Stimulated activated effector memory CD8-positive, alpha-beta T cell treated with anti-CD3 and anti-CD28 coated beads, Interleukin-12 subunit alpha, Interleukin-12 subunit beta, amount 100 ng/mL, for 72 hours (primary cell): ENCODE data around the gene TP63.

Experiments
- ATAC-seq: fragments of 150-1000 bp; cut with Tn5 transposase; 2 replicates; pipeline ENCODE4 v1.10.0; 2021
- DNase-seq, 2 donors: peaks; one replicate each; pipeline ENCODE4 v3.0.0; 2021 to 2022; ENCODE audit warnings: low spot score in 2 of 2
- H3K27ac Mint-ChIP-seq: one replicate; pipeline ENCODE4 v1.8.0; 2022; ENCODE audit warnings: mild to moderate bottlenecking, mixed read lengths
- H3K36me3 Mint-ChIP-seq: one replicate; pipeline ENCODE4 v1.8.0; 2022; ENCODE audit warnings: mild to moderate bottlenecking, mixed read lengths
- H3K4me1 Mint-ChIP-seq: one replicate; pipeline ENCODE4 v1.8.0; 2022; ENCODE audit warnings: mixed read lengths
- H3K4me3 Mint-ChIP-seq: one replicate; pipeline ENCODE4 v1.8.0; 2022; ENCODE audit warnings: mild to moderate bottlenecking, mixed read lengths
- H3K9me3 Mint-ChIP-seq: one replicate; pipeline ENCODE4 v1.8.0; 2022; ENCODE audit warnings: mixed read lengths

TP63 gene

DNA sequence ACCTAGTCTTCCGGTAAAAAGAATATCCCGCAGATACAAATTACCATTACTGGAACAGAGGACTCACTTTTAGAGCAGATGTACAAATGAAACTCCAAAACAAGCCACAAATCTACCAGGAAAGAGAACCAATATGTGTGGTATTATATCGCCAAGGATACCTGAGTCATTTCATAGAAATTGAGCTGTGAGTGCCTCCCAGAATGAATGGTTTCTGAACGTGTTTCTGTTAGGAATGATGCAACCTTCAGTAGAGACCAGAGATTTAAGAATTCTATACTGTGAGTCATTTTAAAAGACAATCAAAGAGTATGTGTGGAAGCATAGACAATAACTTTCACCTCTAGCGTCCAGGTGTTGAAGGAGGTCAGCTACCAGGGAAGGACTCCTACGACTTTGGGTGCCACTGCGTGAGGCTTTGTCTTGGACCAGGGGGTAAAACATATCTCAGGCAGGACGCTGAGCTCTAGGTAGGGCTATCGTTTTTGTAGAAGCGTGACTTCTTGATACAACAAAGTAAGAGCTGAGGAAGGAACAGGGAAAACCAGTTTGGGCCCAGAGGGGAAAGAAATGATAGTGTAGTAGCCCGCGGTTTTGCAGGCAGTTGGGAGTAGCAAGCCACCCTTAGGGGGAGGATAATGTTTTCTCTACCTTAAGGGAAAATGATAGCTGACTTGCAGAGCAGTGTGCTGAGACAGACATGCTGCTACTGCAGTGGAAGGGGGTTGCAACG, 210.4 kb downstream of the TP63 start:
- Mint-ChIP-seq H3K27ac (no peak overlapping the region), H3K4me1 (peaks cover 10% of the 10 kb centered on the region), H3K9me3 (no peaks in the 10 kb centered on the region), H3K36me3 (no peaks in the 10 kb centered on the region), H3K4me3 (no peak overlapping the region)
- ATAC-seq: peak; percentile 88
- no peak for DNase-seq

DNA sequence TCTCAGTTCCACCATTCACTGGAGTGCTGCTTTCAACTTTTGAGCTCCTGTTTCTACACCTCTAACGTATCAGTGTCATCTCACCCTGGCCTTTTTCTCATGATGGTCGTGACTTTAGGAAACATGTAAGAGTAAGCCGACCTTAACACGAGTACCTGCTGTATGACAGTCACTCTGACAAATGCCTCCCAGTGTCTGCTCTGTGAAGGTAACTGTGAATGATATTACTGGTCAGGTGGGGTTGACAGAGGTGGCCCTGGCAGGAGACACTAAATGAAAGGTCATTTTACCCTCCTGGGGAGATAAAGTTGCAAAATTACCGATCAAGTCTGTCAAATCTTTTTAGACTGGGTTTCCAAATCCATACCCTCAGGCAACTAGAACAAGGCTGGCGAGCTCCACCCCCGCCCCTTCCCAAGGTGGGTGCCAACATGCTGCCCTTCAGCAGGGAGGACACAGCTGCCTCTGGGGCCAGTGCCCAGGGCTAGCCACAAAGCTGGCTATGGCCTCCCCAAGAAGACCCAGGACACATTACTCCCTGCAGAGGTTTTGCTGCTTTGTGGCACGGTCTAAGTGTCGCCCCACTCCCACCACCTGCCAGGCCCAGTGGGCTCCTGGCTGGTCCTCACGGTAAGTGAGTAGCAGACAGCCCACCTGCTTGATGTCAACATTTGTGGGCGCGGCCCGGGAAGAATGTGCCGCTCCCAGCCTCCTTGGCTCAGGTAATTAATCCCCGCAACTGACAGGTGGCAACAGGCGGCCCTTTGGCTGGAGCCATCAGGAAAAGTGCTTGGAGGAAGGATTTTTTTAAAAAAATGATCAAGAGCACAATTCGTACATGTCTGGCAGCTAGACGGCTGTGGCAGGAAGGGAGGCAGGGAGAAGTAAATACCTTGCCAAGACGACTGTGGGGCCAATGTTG, 211.8 kb downstream of the TP63 start:
- Mint-ChIP-seq H3K27ac (no peak overlapping the region), H3K4me3 (no peak overlapping the region), H3K9me3 (no peaks in the 10 kb centered on the region), H3K4me1 (peaks cover 10% of the 10 kb centered on the region), H3K36me3 (no peaks in the 10 kb centered on the region)
- ATAC-seq (no peak), DNase-seq (no peak)

DNA sequence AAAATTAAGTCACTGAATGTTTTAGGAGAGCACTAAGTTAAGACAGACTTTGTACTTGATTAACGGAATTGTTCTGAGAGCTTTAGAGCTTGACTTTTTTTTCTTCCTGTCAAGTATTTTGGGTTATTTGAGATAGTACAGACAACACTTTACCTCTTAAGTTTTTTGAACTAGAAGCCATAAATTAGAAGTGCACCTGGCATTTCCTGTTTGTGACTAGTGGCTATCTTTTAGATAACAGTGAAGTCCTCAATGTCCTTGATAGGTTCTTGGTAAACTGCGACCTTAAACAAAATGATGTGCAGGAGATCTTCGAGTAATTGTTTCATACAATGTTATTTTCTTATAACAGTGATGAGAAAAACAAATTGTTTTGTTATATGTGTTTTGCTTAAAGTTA, 213.9 kb downstream of the TP63 start:
- no peaks in the 10 kb centered on the region for H3K36me3 Mint-ChIP-seq
- H3K4me3 Mint-ChIP-seq: no peak overlapping the region
- no peak overlapping the region for H3K27ac Mint-ChIP-seq
- ATAC-seq (no peak), DNase-seq (no peak)
- no peaks in the 10 kb centered on the region for H3K9me3 Mint-ChIP-seq
- H3K4me1 Mint-ChIP-seq: peaks cover 10% of the 10 kb centered on the region

DNA sequence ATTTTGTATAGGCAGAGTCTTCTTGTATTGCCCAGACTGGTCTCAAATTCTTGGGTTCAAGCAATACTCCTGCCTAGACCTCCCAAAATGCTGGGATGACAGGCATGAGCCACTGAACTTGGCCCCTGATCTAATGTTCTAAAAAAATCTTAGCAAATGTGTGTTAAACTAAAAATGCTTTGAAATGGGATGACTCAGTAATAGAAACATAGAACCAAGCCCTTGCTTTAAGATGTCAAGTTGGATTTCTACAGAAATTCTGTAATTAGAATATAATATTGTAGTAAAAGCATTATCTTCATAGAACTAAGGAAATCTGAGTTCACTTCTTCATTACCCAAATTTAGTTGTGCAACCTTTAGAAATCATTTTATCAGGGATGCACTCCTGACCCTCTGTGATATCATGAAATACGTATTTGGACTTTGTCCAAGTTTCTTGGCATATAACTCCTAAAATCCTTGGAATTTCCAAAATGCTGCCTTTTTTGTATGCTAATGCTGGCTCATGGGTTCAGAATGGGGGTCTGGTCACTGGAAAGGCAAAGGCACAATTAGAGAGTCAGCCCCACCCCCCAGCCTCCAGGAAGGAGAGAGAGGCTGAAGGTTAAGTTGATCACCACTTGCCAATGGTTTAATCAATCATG, 217.3 kb downstream of the TP63 start:
- DNase-seq (no peak), ATAC-seq (no peak)
- no peaks in the 10 kb centered on the region for H3K36me3 Mint-ChIP-seq
- no peaks in the 10 kb centered on the region for H3K4me1 Mint-ChIP-seq
- no peaks in the 10 kb centered on the region for H3K9me3 Mint-ChIP-seq
- no peak overlapping the region for H3K4me3 Mint-ChIP-seq
- no peak overlapping the region for H3K27ac Mint-ChIP-seq

DNA sequence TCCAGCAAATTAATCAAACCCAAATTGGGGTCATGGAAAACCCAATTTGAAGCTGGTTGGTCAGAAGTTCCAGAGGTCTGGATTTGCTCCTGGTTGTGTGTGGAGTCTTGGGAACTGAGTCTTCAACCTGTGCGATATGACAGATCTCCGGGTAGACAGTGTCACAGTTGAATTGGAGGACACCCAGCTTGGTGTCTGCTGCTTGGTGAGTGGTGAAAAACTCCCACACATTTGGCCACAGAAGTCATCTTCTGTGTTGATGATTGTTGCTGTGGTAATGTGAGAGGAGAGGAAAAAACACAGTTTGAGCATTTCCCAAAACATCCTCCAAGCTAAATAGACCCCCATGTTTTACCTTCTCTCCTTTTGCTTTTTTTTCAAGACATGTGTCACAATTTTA, 218.1 kb downstream of the TP63 start:
- no peak for DNase-seq
- peak; percentile 54 for ATAC-seq
- no peak overlapping the region for H3K4me3 Mint-ChIP-seq
- no peaks in the 10 kb centered on the region for H3K9me3 Mint-ChIP-seq
- H3K27ac Mint-ChIP-seq: no peak overlapping the region
- H3K4me1 Mint-ChIP-seq: no peaks in the 10 kb centered on the region
- H3K36me3 Mint-ChIP-seq: no peaks in the 10 kb centered on the region

DNA sequence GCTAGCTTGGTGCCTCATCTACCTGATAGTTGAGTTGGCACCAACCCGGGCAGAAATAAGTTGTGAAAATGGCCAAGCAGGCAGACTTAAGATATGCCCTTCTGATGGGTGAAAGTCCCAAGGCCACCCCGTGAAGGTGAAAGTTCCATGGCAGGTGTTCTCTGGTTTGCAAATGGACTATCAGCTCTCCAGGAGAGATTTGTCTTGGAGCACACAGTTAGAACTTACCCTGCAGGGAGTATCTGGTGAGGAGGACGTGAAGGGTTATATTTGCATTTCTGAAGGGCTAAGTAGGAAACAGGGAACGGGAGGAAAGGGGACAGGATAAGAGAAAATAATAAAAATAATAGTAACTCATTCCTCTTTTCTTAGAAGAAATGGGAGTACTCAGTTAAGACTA, 220.5 kb downstream of the TP63 start:
- ATAC-seq (no peak), DNase-seq (no peak)
- H3K9me3 Mint-ChIP-seq: no peaks in the 10 kb centered on the region
- H3K4me1 Mint-ChIP-seq: no peaks in the 10 kb centered on the region
- no peak overlapping the region for H3K27ac Mint-ChIP-seq
- H3K4me3 Mint-ChIP-seq: no peak overlapping the region
- no peaks in the 10 kb centered on the region for H3K36me3 Mint-ChIP-seq

DNA sequence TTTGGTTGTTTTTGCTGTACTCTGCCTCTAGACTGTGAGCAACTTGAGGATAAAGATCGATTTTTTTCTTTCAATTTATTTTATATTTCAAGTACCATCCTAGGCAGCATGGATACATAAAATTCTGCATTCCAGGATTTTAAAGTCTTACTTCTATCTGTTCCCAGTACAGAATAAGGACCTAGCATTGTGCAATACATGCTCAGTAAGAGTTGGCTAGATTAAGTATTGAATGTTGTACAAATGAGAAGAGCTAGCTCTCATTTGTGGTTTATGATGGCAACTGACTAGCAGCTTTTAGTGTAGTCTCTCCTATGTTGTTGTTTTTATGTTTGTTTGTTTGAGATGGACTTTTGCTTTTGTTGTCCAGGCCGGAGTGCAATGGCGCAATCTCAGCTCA, 222.7 kb downstream of the TP63 start:
- Mint-ChIP-seq H3K36me3 (no peaks in the 10 kb centered on the region), H3K27ac (no peak overlapping the region), H3K4me1 (no peaks in the 10 kb centered on the region), H3K9me3 (no peaks in the 10 kb centered on the region), H3K4me3 (no peak overlapping the region)
- ATAC-seq (no peak), DNase-seq (no peak)

DNA sequence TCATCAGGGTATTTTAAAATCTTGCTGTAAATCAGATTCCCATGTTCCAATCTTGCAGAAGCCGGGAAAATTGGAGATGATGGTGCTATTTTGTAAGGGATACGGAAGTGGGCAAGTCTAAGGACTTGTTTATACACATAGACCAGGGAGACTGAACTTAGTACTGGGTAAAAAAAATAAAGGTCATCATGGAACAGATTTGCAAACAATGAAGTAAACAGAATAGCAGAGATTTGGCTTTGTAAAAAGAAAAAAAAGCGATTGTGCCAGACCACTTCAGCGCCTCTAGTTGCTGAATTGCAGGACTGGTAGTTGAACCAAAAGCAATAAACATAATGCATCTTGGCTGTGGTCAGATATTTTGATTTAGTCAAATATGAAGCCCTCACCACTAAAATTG, 229.1 kb downstream of the TP63 start:
- DNase-seq: no peak
- H3K4me3 Mint-ChIP-seq: no peak overlapping the region
- H3K36me3 Mint-ChIP-seq: no peaks in the 10 kb centered on the region
- no peak overlapping the region for H3K27ac Mint-ChIP-seq
- no peaks in the 10 kb centered on the region for H3K4me1 Mint-ChIP-seq
- ATAC-seq: no peak
- no peaks in the 10 kb centered on the region for H3K9me3 Mint-ChIP-seq

DNA sequence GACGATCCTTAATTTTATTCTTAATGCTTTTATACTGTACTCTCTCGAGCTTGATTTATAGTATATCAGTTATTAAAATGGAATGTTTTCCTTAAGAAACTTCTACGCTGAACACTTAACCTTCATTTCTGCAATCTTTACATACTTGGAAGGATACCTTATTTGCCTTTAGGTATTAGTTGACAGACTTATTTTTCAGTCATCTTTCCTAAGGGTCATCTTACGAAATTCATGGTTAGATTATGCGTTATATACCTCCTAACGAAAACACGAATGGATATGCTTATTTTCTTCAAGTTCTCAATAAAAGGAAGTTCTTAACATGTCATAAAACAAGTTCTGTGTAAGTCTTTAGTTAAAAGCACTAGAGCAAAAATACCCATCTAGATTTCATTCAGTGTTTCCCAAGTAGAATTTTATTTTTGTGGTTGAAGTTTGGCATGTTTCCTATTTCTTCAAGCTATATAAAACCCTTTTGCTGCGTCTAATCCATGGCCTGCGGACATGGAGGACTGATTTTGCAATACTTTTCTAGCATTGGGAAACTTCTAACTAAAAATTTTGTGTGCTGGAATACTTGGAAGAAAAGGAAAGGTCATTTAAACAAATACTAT, 231.3 kb downstream of the TP63 start:
- H3K4me3 Mint-ChIP-seq: no peak overlapping the region
- H3K4me1 Mint-ChIP-seq: no peaks in the 10 kb centered on the region
- ATAC-seq (no peak), DNase-seq (no peak)
- no peaks in the 10 kb centered on the region for H3K36me3 Mint-ChIP-seq
- H3K9me3 Mint-ChIP-seq: no peaks in the 10 kb centered on the region
- H3K27ac Mint-ChIP-seq: no peak overlapping the region

DNA sequence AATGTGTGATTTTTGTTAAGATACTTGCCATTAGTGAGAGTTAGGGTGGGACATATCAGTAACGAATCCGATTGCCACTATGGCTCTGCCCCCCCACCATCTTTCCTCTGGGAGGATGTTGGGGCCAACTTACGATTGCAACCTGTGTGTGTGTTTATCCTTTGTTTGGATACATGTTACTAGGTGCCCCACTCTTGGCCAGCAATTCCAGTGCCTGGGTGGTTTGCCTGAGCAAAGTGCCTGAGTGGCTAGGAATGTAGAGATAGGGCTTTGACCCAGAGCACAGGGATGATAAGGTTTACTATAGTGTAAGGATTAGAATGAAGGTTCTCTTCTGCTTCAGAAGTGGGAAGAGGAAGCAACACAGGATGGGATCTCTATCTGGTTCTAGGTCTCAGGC, 231.8 kb downstream of the TP63 start:
- ATAC-seq (no peak), DNase-seq (no peak)
- Mint-ChIP-seq H3K4me3 (no peak overlapping the region), H3K9me3 (no peaks in the 10 kb centered on the region), H3K4me1 (no peaks in the 10 kb centered on the region), H3K36me3 (no peaks in the 10 kb centered on the region), H3K27ac (no peak overlapping the region)

DNA sequence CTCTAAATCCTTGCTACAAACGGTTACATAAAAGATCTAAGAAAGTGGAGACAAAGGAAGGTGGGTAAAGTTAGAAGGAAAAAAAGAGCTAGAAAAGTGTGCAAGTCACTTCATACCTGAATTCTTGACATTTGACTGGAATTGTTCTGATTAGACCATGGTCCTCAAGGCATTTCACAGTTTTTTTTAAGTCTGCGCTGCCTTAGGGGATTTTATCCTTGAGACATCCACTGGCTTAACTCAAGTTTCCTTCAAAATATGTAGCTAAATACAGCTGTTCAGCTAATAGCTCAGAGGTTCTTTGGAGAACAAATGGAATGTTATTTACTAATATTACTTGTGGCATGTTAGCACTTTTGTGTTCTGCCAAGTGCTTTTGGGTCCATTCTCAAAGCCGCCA, 236.9 kb downstream of the TP63 start:
- no peak for ATAC-seq
- DNase-seq: no peak
- Mint-ChIP-seq H3K4me3 (no peak overlapping the region), H3K9me3 (no peaks in the 10 kb centered on the region), H3K4me1 (no peaks in the 10 kb centered on the region), H3K27ac (no peak overlapping the region), H3K36me3 (no peaks in the 10 kb centered on the region)

DNA sequence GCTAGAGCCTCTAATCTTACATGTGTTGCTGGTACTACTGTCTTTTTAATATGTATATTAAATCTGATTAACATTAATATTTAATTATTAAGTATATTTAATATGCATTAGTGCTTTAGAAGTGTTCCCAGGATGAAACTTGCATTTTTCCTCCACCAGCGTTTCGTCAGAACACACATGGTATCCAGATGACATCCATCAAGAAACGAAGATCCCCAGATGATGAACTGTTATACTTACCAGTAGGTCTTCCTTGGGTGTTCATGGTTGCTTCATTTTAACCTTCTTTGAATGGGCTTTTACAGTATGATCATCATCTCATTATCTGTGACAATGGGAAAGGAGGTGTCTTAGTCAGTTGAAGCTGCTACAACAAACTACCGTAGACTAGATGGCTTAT, 238.0 kb downstream of the TP63 start:
- Mint-ChIP-seq H3K27ac (no peak overlapping the region), H3K4me1 (no peaks in the 10 kb centered on the region), H3K4me3 (no peak overlapping the region), H3K36me3 (no peaks in the 10 kb centered on the region), H3K9me3 (no peaks in the 10 kb centered on the region)
- DNase-seq: no peak
- ATAC-seq: no peak

DNA sequence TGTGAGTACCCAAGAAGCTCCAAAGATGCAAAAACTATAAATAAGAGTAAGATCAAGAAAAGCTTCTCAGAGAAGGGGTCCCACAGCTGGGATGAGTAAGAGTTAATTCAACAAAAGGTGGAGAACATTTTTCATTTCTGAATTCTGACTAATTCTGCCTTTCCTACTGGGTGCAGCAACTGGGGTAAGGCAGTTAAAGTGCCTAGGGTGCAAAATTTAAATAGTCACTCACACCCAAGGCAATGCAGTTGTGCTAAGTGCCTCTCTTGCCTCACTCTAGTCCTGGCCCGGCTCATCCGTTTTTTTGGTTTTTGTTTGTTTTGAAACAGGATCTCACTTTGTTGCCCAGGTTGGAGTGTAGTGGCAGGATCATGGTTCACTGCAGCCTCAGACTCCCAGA, 240.2 kb downstream of the TP63 start:
- H3K36me3 Mint-ChIP-seq: no peaks in the 10 kb centered on the region
- H3K4me3 Mint-ChIP-seq: no peak overlapping the region
- no peaks in the 10 kb centered on the region for H3K4me1 Mint-ChIP-seq
- no peaks in the 10 kb centered on the region for H3K9me3 Mint-ChIP-seq
- peak; percentile 31 for ATAC-seq
- H3K27ac Mint-ChIP-seq: no peak overlapping the region
- DNase-seq: no peak

DNA sequence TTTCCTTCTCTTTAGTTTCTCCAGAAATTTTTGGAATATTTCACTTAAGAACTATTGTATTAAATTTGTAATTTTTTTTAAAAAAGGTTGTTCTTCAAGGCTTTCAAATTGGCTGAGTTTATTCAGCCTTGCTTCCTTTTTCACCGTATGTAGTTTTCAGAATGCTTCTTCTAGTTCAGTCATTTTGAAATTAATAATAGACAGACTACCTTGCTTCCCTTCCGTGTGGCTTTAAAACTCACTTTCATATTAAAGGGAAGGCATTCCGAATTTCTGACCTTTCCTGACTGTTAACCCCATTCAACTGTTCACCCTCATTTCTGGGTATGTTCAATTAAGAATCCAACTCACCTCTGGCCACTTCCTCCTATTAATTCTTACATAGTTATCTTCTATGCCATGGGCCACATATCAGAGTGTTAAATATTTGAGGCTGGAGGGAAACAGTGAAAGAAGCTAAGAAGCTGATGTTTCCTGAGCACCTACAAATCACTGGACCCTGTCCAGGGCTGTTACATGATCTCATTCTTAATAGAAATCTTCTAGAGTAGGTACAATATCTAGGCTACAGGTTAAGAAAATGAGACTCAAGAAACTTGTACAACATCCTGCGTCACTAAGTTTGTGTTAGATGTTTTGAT, 252.0 kb downstream of the TP63 start:
- no peaks in the 10 kb centered on the region for H3K36me3 Mint-ChIP-seq
- H3K9me3 Mint-ChIP-seq: no peaks in the 10 kb centered on the region
- no peak overlapping the region for H3K4me3 Mint-ChIP-seq
- DNase-seq (no peak), ATAC-seq (no peak)
- H3K4me1 Mint-ChIP-seq: no peaks in the 10 kb centered on the region
- no peak overlapping the region for H3K27ac Mint-ChIP-seq

DNA sequence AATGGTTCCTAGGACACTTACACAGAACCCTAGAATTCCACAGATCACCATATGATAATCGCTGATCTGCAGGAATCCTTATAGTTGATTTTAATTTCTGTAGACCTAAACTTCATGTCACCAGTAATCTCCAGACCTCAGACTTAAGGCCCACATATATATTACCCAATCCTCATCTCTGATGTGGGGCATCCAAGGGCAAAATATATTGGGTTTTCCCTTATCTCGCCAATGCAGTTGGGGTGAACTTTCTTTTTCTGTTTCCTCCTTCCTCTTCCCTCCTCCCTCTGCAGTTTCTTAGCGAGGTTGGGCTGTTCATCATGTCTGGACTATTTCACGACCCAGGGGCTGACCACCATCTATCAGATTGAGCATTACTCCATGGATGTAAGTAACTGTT, 259.3 kb downstream of the TP63 start:
- H3K4me1 Mint-ChIP-seq: no peaks in the 10 kb centered on the region
- H3K9me3 Mint-ChIP-seq: no peaks in the 10 kb centered on the region
- no peak for ATAC-seq
- no peak for DNase-seq
- no peaks in the 10 kb centered on the region for H3K36me3 Mint-ChIP-seq
- no peak overlapping the region for H3K27ac Mint-ChIP-seq
- no peak overlapping the region for H3K4me3 Mint-ChIP-seq
